HG03159 (cell line): ENCODE results near the gene ADGB.
A peak's percentile ranks its signal among the peaks of the same experiment; 100 is the strongest.

Experiments
- ATAC-seq: cut with Tn5 transposase; IDR thresholded peaks from one replicate; pipeline ENCODE4 v1.9.1; 2021; ENCODE audit warnings: mild to moderate bottlenecking, moderate library complexity; ENCODE audit not compliant: unreplicated experiment

Gene ADGB

DNA sequence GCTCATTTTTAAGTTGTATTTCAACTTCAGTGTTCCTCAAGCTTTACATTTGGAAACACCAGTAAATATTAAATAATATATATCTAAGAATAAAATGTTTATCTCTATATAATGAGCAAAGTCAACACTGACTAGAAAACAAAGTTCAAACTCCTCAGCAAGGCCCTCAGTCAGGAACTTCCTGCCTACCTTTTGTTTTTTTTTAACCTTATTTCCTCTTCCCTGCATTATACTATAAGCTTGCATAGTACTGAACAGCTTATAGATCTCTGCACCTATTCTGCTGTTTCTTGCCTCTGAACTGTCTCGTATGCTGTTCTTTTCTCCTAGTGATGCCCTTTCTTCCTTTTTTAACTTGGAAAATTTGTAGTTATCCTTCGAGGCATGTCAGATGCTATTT lies 29.6 kb downstream of the ADGB start:
- no peak for ATAC-seq

DNA sequence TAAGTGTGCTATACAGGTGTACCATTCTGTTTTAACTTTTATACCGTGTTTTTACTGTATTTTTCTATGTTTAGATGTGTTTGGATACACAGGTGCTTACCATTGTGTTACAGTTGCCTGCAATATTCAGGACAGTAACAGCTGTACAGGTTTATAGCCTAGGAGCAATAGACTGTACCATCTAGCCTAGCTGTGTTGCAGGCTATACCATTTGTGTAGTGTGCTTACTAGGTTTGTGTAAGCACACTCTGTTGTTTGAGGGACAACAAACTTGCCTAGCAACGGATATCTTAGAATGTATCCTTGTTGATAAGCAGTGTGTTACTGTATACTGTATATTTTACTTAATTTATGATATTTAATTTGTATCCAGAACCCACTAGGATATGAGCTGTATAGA lies 35.2 kb downstream of the ADGB start:
- no peak for ATAC-seq

GRCh38 chr6:146635165-146635564 lies 36.4 kb downstream of the ADGB start:
- ATAC-seq = no peak

DNA sequence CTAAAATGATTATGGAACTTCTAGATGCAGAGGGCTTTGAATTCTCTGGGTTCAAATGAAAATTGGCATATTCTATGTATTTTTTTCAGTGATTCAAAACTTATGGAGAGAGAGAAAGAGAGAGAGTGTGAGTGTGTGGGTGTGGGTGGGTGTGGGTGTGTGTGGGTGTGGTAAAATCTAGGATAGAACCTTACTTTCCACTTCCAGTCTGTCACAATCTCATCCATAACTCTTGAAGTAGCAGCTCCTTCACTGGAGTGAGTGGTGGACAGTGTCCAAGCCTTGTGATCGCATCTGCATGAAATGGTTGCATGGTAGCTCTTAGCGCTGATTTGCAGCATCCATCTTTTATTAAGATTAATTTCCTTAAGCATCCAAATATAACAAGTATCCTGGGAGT lies 37.7 kb downstream of the ADGB start:
- ATAC-seq = no peak

DNA sequence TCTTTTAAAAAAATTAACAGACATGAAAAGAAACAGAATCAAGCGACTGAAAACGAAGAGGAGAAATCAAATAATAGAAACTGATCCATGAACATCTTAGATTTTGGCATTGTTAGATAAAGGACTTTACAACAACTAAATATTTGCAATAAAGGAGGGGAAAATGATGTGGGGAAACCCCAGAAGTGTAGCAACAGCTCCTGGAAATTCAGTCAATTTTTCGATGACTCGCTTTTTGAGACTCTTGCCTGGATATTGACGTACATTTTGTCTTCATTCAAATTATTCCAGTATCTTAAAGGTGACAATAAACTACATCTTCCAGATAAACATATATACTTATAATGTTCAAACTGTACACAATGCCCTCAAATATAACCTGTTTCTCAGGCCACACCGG lies 44.1 kb downstream of the ADGB start:
- ATAC-seq = no peak

GRCh38 chr6:146650799-146651481 lies 52.2 kb downstream of the ADGB start:
- ATAC-seq = no peak

DNA sequence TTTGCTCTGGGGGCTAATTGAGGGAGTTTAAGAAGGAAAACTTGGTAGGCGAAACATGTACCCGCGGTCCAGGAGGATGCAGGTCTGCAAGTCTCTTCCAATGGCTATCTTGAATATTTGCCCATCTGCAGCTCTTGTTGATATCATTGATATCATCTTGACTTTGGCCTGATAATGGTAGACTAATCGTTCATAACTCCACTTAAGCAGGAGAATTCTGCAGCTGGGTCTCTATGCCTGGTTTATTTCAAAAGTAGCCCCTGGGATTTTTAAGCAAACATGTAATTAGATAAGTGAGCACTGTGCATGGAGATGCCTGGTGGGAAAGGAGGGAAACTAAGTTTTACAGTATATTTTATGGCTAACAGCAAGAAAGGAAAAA lies 52.7 kb downstream of the ADGB start:
- no peak for ATAC-seq

DNA sequence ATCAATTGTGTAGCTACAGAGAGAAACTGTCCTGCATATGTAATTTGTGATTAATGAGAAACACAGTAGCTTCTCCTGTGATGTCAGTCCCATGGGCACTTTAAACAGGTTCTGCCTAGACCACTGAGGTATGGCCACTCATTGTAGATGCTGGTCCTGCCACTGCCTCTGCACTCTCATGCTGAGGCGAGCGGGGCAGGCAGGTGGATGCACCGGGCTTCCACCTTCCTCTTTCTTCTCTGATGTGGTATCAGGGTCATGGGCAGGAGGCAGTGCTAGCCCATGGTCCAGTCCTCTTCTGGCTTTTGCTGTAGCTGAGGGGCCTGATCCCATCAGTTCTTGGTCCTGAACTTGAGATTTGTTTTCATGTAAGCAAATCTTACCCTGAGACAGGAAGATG lies 58.7 kb downstream of the ADGB start:
- ATAC-seq = no peak

DNA sequence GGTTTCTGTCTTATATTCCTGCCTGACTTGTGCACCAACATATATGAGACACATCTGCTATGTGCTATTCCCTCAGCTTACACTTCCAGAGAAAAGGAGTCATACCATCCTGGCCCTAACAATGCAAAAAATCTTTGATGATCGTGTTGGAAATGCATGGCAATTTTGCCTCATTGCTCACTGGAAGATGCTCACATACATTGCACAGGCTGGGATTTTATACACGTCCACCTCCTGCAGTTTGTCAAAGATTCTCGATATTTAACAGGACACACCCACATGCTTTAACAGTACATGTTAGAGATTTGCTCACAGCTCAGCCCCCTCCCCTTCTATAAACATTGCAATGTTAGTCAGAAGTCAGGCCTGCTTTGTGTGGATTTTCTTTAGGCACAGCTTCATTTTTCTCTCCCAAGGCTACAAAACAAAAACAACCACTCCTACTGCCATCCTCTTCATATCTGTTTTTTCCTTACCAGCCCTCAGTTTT lies 66.1 kb downstream of the ADGB start:
- ATAC-seq = no peak

- no peak for ATAC-seq
These were observed 68.1 kb downstream of the ADGB start for GRCh38 chr6:146666909-146667308.

- no peak for ATAC-seq
These were observed 71.4 kb downstream of the ADGB start for GRCh38 chr6:146670161-146670560.

DNA sequence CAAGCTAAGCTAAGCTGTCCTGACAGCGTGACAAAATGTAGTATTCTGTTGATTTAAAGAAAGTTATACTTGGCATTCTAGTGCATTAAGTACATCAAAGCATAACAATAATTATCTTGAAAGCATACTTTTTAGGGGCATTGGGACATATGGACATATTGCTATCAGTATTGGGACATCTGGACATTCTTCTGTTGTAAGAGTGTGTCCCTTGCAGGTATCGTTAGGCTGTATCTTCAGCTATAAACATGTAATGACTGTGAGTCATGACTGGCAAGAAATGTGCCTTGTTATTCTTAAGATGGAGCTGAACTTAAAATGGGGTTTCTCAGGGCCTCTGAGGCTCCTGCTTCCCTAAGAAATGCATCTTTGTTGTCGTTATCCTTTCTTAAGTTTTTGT lies 74.3 kb downstream of the ADGB start:
- no peak for ATAC-seq

GRCh38 chr6:146679386-146679785 lies 80.6 kb downstream of the ADGB start:
- ATAC-seq = no peak

DNA sequence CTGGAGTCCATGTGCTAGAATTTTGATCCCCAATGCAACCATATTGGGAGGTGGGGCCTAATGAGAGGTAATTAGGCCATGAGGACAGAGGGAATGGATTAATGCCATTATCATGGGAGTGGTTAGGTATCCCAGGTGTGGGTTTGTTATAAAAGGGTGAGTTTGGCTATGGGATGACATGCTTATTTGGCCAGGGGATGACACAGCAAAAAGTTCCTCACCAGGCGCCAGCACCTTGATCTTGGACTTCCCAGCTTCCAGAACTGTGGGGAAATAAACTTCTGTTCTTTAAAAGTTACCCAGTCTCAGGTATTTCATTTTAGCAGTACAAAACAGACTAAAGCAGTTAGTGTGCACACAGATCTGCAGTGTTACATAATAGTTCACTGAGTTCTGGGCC lies 84.1 kb downstream of the ADGB start:
- no peak for ATAC-seq

DNA sequence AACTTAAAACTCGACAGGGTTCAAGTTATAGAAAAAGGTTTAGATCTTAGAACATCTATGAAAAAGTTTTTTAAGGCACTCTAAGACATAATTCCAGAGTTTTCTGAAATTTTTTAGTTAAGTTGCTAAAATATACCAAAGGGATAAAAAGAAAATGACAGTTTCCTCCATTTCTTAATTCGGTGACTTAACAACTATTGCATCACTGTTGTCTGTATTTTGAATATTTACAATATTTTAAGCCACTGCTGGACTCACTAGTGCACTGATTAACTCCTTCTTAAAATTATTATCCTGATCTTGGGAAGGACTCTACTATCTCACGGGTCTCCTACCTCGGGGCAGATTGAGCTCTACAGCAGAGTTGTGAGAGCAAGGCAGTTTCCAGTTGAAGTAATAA lies 91.0 kb downstream of the ADGB start:
- no peak for ATAC-seq

- ATAC-seq = no peak
These were observed 94.6 kb downstream of the ADGB start for GRCh38 chr6:146693342-146693741.

DNA sequence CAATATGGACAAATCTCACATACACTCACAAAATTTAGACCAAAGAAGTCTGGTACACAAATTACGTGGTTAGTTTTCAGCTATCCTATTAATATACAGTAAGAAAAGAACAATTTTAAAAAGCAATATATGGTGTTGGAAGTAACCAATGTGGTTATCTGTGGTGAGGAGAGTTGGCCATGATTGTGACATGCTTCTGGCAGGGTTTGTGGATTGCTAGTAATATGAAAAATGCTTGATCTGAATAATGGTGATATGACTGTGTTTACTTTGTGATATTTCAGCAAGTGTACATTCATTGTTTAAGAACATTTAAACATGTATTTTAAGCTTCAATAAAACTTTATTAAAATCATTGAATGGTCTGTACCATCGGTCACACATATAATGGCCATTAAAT lies 99.1 kb downstream of the ADGB start:
- no peak for ATAC-seq

DNA sequence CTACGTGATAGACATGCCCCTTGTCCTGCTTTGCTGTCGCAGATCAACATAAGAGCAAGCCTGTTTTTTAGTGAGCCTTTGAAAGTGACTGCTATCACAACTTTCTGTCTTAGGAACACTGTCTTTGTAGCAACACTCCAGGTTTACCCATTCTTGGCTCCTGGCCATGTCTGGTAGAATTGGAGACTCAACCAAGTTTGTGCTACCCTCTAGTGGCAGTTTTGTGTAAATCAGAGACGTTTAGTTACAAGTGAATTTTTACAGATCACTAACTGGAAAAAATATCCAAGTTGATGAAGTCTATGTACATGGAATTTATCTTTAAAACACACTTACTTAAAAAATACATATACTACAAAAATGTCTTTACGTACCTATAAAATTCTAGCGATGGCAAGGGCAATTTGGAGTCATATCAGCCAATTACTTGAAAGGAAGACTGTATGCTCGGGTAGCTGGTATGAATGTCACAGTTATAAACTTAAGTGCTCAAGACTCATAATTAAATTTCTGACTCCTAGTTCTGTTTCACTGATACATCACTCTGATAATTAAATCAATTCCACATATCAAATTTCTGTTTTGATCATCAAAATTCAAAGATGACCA lies 101.4 kb downstream of the ADGB start:
- ATAC-seq = peak; percentile 92

DNA sequence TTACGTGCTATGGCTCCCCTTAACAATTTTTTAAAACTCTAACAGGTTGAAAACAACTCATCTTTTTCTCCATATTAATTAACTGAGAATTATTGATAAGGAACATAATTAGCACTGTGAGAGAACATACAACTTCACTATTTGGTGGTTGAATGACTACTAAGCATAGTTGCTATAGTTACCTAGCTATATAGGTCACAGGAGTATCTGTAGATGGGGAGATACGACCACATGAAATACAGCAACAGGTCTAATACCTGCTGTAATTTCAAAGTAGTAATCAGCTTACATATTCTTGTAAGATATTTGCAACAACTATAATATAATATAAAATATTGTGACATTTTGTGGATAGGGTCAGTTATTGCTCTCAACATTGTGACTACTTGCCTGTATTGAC lies 102.9 kb downstream of the ADGB start:
- ATAC-seq = no peak

- ATAC-seq = no peak
These were observed 110.4 kb downstream of the ADGB start for GRCh38 chr6:146709036-146709622.

DNA sequence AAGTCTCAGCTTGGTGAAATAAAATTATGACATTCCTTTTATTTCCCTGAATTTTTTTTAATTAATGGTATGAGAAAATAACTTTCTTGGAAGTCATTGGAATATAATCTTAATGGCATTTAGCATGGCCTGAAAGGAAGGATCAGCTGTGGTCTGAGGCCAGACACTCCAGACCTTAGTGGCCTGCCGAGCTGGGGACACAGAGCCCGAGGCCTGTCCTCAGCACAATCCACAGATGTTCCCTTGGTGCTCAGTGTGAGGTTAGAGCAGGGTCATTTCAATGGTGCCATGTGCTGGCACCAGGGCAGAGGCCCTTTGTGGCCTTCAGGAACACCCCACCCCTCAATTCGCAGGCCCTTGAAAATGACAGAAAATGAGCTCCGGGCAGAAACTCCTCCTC lies 120.6 kb downstream of the ADGB start:
- no peak for ATAC-seq

- ATAC-seq = no peak
These were observed 140.9 kb downstream of the ADGB start for GRCh38 chr6:146739696-146740095.

GRCh38 chr6:146741609-146742008 lies 142.8 kb downstream of the ADGB start:
- ATAC-seq = no peak
